Motor neuron (in vitro differentiated cells): ENCODE results near the gene CHD5. TPM values are rescaled to one million over a fixed set of nuclear protein-coding genes. Genes with fewer than 3 reads are reported as not detected.
"Not testable (repeated sequence)": the region's sequence is repeated elsewhere in the genome, so short reads cannot be mapped to it uniquely, and the experiment has no call there.

Experiments
- ATAC-seq, 8 experiments: fragments of 200-7000 bp; cut with Tn5 transposase; replicated peaks in 6 of 8; 2 replicates each; pipeline ENCODE4 v1.8.0; 2021; ENCODE audit warnings: mild to moderate bottlenecking in 8 of 8, moderate library complexity in 8 of 8
- H3K27ac ChIP-seq, 2 donors: fragments of 250-450 bp; sonication (Bioruptor Pico); 2 replicates each; pipeline ENCODE4 v1.9.0; 2021; ENCODE audit warnings: antibody characterized with exemption in 2 of 2, mild to moderate bottlenecking in 2 of 2, moderate library complexity in 1 of 2
- H3K4me1 ChIP-seq, 2 donors: fragments of 250-450 bp; sonication (Bioruptor Pico); replicated peaks in 1 of 2; 2 replicates each; pipeline ENCODE4 v1.6.1; 2021; ENCODE audit warnings: antibody characterized with exemption in 2 of 2, mild to moderate bottlenecking in 2 of 2, moderate library complexity in 1 of 2
- H3K4me3 ChIP-seq, 5 donors: fragments of 250-450 bp; sonication (Bioruptor Pico); 2 replicates each; pipeline ENCODE4 v1.9.0; 2021; ENCODE audit warnings: antibody characterized with exemption in 5 of 5, mild to moderate bottlenecking in 5 of 5, moderate library complexity in 4 of 5
- WGBS, 10 experiments: fragments of 450-650 bp; shearing (Covaris generic); methylation state at CpG; one replicate each; pipeline ENCODE4 v1.0.0; 2022; 5-methylcytosine and 5-hydroxymethylcytosine counted together
- in situ Hi-C, 9 experiments: fragments of 400-800 bp; cut with MboI; loops; one replicate each; pipeline ENCODE4 v1.15.0; 2021; ENCODE audit warnings: low sequenced_read_pairs in 9 of 9, low pct_unique_long_range_greater_than_20kb in 2 of 9; ENCODE audit not compliant: unreplicated experiment in 9 of 9
- total RNA-seq, 8 experiments: library from RNA; unstranded; fragments of 300-600 nt; gene quantifications; 2 replicates each; pipeline versions ENCODE4 v1.2.3 to v1.2.4, GENCODE V29; 2022

The CHD5 gene
- total RNA-seq, 8 experiments from 2014 or later = 0.15 to 18.4 (median 0.63) TPM

GRCh38 chr1:6083801-6084446 is 96.2 kb downstream of the CHD5 start:
- in situ Hi-C loops = no loop called here
- H3K4me3 ChIP-seq = no peak overlapping the region
- H3K27ac ChIP-seq = no peak overlapping the region
- peak; percentile 77 to 94 (median 82) for ATAC-seq
- H3K4me1 ChIP-seq = peaks cover 29 to 47% of the 10 kb centered on the region in 2 donors
- WGBS, 10 experiments = 0 to 78% (median 40%) methylated on average over 2 to 11 of the region's 12 CpGs; no CpG with 5 or more reads in 1 of the 10 experiments

GRCh38 chr1:6083385-6083784 is 96.7 kb downstream of the CHD5 start:
- ATAC-seq = peak in 7 of 8 experiments; percentile 4 to 33 (median 12)
- WGBS, 10 experiments = 47 to 86% (median 73%) methylated on average over 3 to 9 of the region's 18 CpGs; no CpG with 5 or more reads in 5 of the 10 experiments
- Histone ChIP-seq H3K27ac (no peak overlapping the region), H3K4me3 (no peak overlapping the region), H3K4me1 (peaks cover 29 to 47% of the 10 kb centered on the region in 2 donors)
- in situ Hi-C loops = no loop called here

- no peak overlapping the region for H3K4me3 ChIP-seq
- peak; percentile 30 to 62 (median 40) for ATAC-seq
- H3K27ac ChIP-seq = no peak overlapping the region
- 30 to 74% (median 59%) methylated on average over 1 to 7 of the region's 10 CpGs; no CpG with 5 or more reads in 2 of the 10 experiments for WGBS, 10 experiments
- peaks cover 28 to 47% of the 10 kb centered on the region in 2 donors for H3K4me1 ChIP-seq
- in situ Hi-C loops = no loop called here
Observed at GRCh38 chr1:6082430-6082971, 97.6 kb downstream of the CHD5 start.

- ATAC-seq = no peak
- Histone ChIP-seq H3K4me1 (peaks cover 26 to 41% of the 10 kb centered on the region in 2 donors), H3K27ac (no peak overlapping the region), H3K4me3 (no peak overlapping the region)
- WGBS, 10 experiments = 76 to 100% (median 93%) methylated on average over 1 to 10 of the region's 12 CpGs; no CpG with 5 or more reads in 4 of the 10 experiments
- in situ Hi-C loops = no loop called here
Observed at GRCh38 chr1:6081901-6082300, 98.2 kb downstream of the CHD5 start.

GRCh38 chr1:6080469-6080868 is 99.7 kb downstream of the CHD5 start:
- 56 to 81% (median 63%) methylated on average over 6 to 11 of the region's 12 CpGs; no CpG with 5 or more reads in 6 of the 10 experiments for WGBS, 10 experiments
- H3K4me1 ChIP-seq = peaks cover 20 to 30% of the 10 kb centered on the region in 2 donors
- no peak overlapping the region for H3K27ac ChIP-seq
- in situ Hi-C loops = no loop called here
- ATAC-seq = peak in 1 of 8 experiments; percentile 30
- H3K4me3 ChIP-seq = no peak overlapping the region

GRCh38 chr1:6077919-6078318 is 102.2 kb downstream of the CHD5 start:
- in situ Hi-C loops = no loop called here
- 63 to 100% (median 83%) methylated on average over 1 to 10 of the region's 16 CpGs; no CpG with 5 or more reads in 3 of the 10 experiments for WGBS, 10 experiments

GRCh38 chr1:6077506-6077905 is 102.6 kb downstream of the CHD5 start:
- ATAC-seq = no peak
- in situ Hi-C loops = no loop called here
- no peak overlapping the region for H3K4me3 ChIP-seq
- peaks cover 25 to 35% of the 10 kb centered on the region in 2 donors for H3K4me1 ChIP-seq
- no peak overlapping the region for H3K27ac ChIP-seq
- 60 to 93% (median 75%) methylated on average over 1 to 15 of the region's 19 CpGs; no CpG with 5 or more reads in 5 of the 10 experiments for WGBS, 10 experiments

More at GRCh38 chr1:6077919-6078318, 102.2 kb downstream of the CHD5 start:
- Histone ChIP-seq H3K27ac (no peak overlapping the region), H3K4me1 (peaks cover 25 to 36% of the 10 kb centered on the region in 2 donors), H3K4me3 (no peak overlapping the region)
- no peak for ATAC-seq

- H3K4me3 ChIP-seq, in situ Hi-C loops, H3K27ac ChIP-seq, ATAC-seq: not testable (repeated sequence)
- peaks cover 27 to 31% of the 10 kb centered on the region in 2 donors for H3K4me1 ChIP-seq
- WGBS, 10 experiments = 47 to 100% (median 91%) methylated on average over 1 to 7 of the region's 8 CpGs; no CpG with 5 or more reads in 1 of the 10 experiments
Observed at GRCh38 chr1:6077061-6077460, 103.1 kb downstream of the CHD5 start.

- Histone ChIP-seq H3K4me3 (no peak overlapping the region), H3K4me1 (peaks cover 27 to 28% of the 10 kb centered on the region in 2 donors), H3K27ac (no peak overlapping the region)
- WGBS, 10 experiments = 50 to 100% (median 84%) methylated on average over 1 to 3 of the region's 3 CpGs; no CpG with 5 or more reads in 5 of the 10 experiments
- in situ Hi-C loops = no loop called here
- peak in 1 of 8 experiments; percentile 23 for ATAC-seq
Observed at GRCh38 chr1:6075748-6076147, 104.4 kb downstream of the CHD5 start.

GRCh38 chr1:6074192-6074901 is 105.8 kb downstream of the CHD5 start:
- in situ Hi-C loops = loop anchor here in 4 of 9 experiments (25.0 kb wide), 3 partner anchors 113 to 263 kb away; partner anchors contain the start of genes CHD5 (in 3 of the 4), RPL22 (in 3 of the 4), HES3 (in 1 of the 4) and ICMT (in 1 of the 4)
- ATAC-seq = peak in 4 of 8 experiments; percentile 35 to 73 (median 40)
- Histone ChIP-seq H3K4me1 (peaks cover 27 to 28% of the 10 kb centered on the region in 2 donors), H3K27ac (peak overlapping the region in 1 of 2 donors; percentile 53), H3K4me3 (no peak overlapping the region)
- 80 to 100% (median 95%) methylated on average over 1 to 20 of the region's 21 CpGs for WGBS, 10 experiments

GRCh38 chr1:6073480-6074053 is 106.6 kb downstream of the CHD5 start:
- 60 to 100% (median 87%) methylated on average over 1 to 14 of the region's 15 CpGs; no CpG with 5 or more reads in 3 of the 10 experiments for WGBS, 10 experiments
- Histone ChIP-seq H3K27ac (peak overlapping the region in 1 of 2 donors; percentile 53), H3K4me1 (peaks cover 27 to 28% of the 10 kb centered on the region in 2 donors), H3K4me3 (no peak overlapping the region)
- in situ Hi-C loops = loop anchor here in 4 of 9 experiments (25.0 kb wide), 3 partner anchors 114 to 264 kb away; partner anchors contain the start of genes CHD5 (in 3 of the 4), RPL22 (in 3 of the 4), HES3 (in 1 of the 4) and ICMT (in 1 of the 4)
- peak in 2 of 8 experiments; percentile 2 to 8 for ATAC-seq

GRCh38 chr1:6072774-6073479 is 107.2 kb downstream of the CHD5 start:
- WGBS, 10 experiments = 40 to 84% (median 80%) methylated on average over 1 to 4 of the region's 17 CpGs; no CpG with 5 or more reads in 7 of the 10 experiments
- in situ Hi-C loops = loop anchor here in 4 of 9 experiments (25.0 kb wide), 3 partner anchors 114 to 264 kb away; partner anchors contain the start of genes CHD5 (in 3 of the 4), RPL22 (in 3 of the 4), HES3 (in 1 of the 4) and ICMT (in 1 of the 4)
- Histone ChIP-seq H3K4me3 (no peak overlapping the region), H3K4me1 (peaks cover 27 to 28% of the 10 kb centered on the region in 2 donors), H3K27ac (no peak overlapping the region)
- ATAC-seq = peak in 5 of 8 experiments; percentile 19 to 46 (median 35)
